HepG2 (cell line): Measurements from ENCODE around the gene ABCC3. TPM values are rescaled to one million over a fixed set of nuclear protein-coding genes. Genes with fewer than 3 reads are reported as not detected.
A peak's percentile ranks its signal among the peaks of the same experiment; 100 is the strongest.

Experiments used
- ATF3 ChIP-seq: sonication (generic); formaldehyde crosslinking; IDR thresholded peaks from 2 replicates; pipeline ENCODE4 v1.4.0; 2020; ENCODE audit warnings: missing genetic modification reagents
- ATF7-NPFF ChIP-seq: sonication (generic); formaldehyde crosslinking; IDR thresholded peaks from 2 replicates; pipeline ENCODE4 v1.8.1; 2023; ENCODE audit warnings: mild to moderate bottlenecking, low read depth, missing genetic modification reagents, moderate library complexity
- BRD4 ChIP-seq: sonication (generic); formaldehyde crosslinking; IDR thresholded peaks from 2 replicates; pipeline ENCODE4 v1.4.0; 2020; ENCODE audit warnings: missing genetic modification reagents
- ERF ChIP-seq: IDR thresholded peaks from 2 replicates; pipeline ENCODE4 v1.6.1; 2018; ENCODE audit warnings: missing biosample characterization, missing genetic modification reagents
- HHEX ChIP-seq: IDR thresholded peaks from 2 replicates; pipeline ENCODE4 v1.6.1; 2016; ENCODE audit warnings: control low read depth
- KAT7 ChIP-seq: IDR thresholded peaks from 2 replicates; pipeline ENCODE4 v1.6.1; 2018; ENCODE audit warnings: borderline replicate concordance, missing compliant biosample characterization
- KLF6 ChIP-seq: IDR thresholded peaks from 2 replicates; pipeline ENCODE4 v1.8.0; 2016; ENCODE audit warnings: missing biosample characterization, missing genetic modification reagents
- LBX2 ChIP-seq: sonication (generic); formaldehyde crosslinking; IDR thresholded peaks from 2 replicates; pipeline ENCODE4 v1.5.0; 2020; ENCODE audit warnings: missing genetic modification reagents, mild to moderate bottlenecking, borderline replicate concordance
- MAFF ChIP-seq: IDR thresholded peaks from 2 replicates; pipeline ENCODE4 v1.6.1; 2011; ENCODE audit warnings: low read depth, low read length, improper control_type of control experiment
- MAZ ChIP-seq, 2 experiments: sonication (generic) in 1 of 2; formaldehyde crosslinking in 1 of 2; IDR thresholded peaks; 2 replicates each; pipeline versions ENCODE4 v1.5.0 to v1.6.1; 2012 to 2020; ENCODE audit warnings: low read depth in 2 of 2, mild to moderate bottlenecking in 2 of 2, borderline replicate concordance in 1 of 2, improper control_type of control experiment in 1 of 2, low read length in 1 of 2, missing genetic modification reagents in 1 of 2, moderate library complexity in 1 of 2
- MZF1 ChIP-seq: sonication (generic); formaldehyde crosslinking; IDR thresholded peaks from 2 replicates; pipeline ENCODE4 v1.8.1; 2023; ENCODE audit warnings: mild to moderate bottlenecking, missing genetic modification reagents, borderline replicate concordance
- NCOR1 ChIP-seq: fragments of 200-600 bp; sonication (generic); IDR thresholded peaks from 2 replicates; pipeline ENCODE4 v1.7.0; 2017; ENCODE audit warnings: antibody characterized with exemption, low read length, borderline replicate concordance
- SRF ChIP-seq: IDR thresholded peaks from 2 replicates; pipeline ENCODE4 v1.6.1; 2011; ENCODE audit warnings: mild to moderate bottlenecking, low read depth, low read length, moderate library complexity
- WIZ ChIP-seq: sonication (generic); formaldehyde crosslinking; IDR thresholded peaks from 2 replicates; pipeline ENCODE4 v1.5.1; 2020; ENCODE audit warnings: mild to moderate bottlenecking, missing genetic modification reagents
- YEATS4 ChIP-seq: sonication (generic); formaldehyde crosslinking; IDR thresholded peaks from 2 replicates; pipeline ENCODE4 v1.4.0; 2020; ENCODE audit warnings: missing genetic modification reagents, borderline replicate concordance
- ZFX ChIP-seq: sonication (generic); formaldehyde crosslinking; IDR thresholded peaks from 2 replicates; pipeline ENCODE4 v1.4.0; 2020; ENCODE audit warnings: mild to moderate bottlenecking, low read depth, missing genetic modification reagents, moderate library complexity
- ZMYM2 ChIP-seq: sonication (generic); formaldehyde crosslinking; IDR thresholded peaks from 2 replicates; pipeline ENCODE4 v1.8.0; 2022; ENCODE audit warnings: mild to moderate bottlenecking, missing genetic modification reagents
- ZNF10 ChIP-seq: sonication (generic); formaldehyde crosslinking; IDR thresholded peaks from 2 replicates; pipeline ENCODE4 v1.4.0; 2020; ENCODE audit warnings: mild to moderate bottlenecking, low read depth, missing genetic modification reagents, borderline replicate concordance
- ZNF136 ChIP-seq: sonication (generic); formaldehyde crosslinking; IDR thresholded peaks from 2 replicates; pipeline ENCODE4 v1.8.1; 2022; ENCODE audit warnings: low read depth, mild to moderate bottlenecking, moderate library complexity, missing genetic modification reagents
- ZNF224 ChIP-seq: sonication (generic); formaldehyde crosslinking; IDR thresholded peaks from 2 replicates; pipeline ENCODE4 v1.5.0; 2020; ENCODE audit warnings: mild to moderate bottlenecking, missing genetic modification reagents
- ZNF513 ChIP-seq: sonication (generic); formaldehyde crosslinking; conservative IDR thresholded peaks from 2 replicates; pipeline ENCODE4 v1.5.0; 2020; ENCODE audit warnings: missing genetic modification reagents
- ZSCAN30 ChIP-seq: sonication (generic); formaldehyde crosslinking; IDR thresholded peaks from 2 replicates; pipeline ENCODE4 v1.5.0; 2020; ENCODE audit warnings: mild to moderate bottlenecking, missing genetic modification reagents
- polyA plus RNA-seq, 8 experiments: library from polyadenylated mRNA; depleted of rRNA in 3 of 8; stranded (reverse) in 7 of 8; unstranded in 1 of 8; fragments of >200 nt; fragmentation: Illumina TruSeq in 4 of 8; extraction: Trizol in 4 of 8; gene quantifications; 2 replicates each; pipeline versions ENCODE4 v1.2.1 to v1.2.3, GENCODE V29; 2011 to 2016; ENCODE audit warnings: low read depth in 4 of 8, missing spikeins in 1 of 8, mixed read lengths in 1 of 8; ENCODE audit not compliant: insufficient read depth in 1 of 8
- total RNA-seq, 5 experiments: library from RNA; depleted of rRNA; stranded (reverse); fragments of >200 nt; fragmentation: Illumina TruSeq; extraction: Trizol; gene quantifications; 2 replicates each; pipeline ENCODE4 v1.2.3, GENCODE V29; 2016; ENCODE audit warnings: low read depth in 1 of 5
- TF ChIP-seq, protein P1 (sequence below): IDR thresholded peaks from 2 replicates; pipeline ENCODE4 v1.6.1; 2012; ENCODE audit warnings: low read length, improper control_type of control experiment

ABCC3 gene
- total and polyA plus RNA-seq, 2 of the 13 experiments (the other 11 are each of a cell fraction or from before 2014, with no cell fraction given): 25.2 to 50.7 TPM

GRCh38 chr17:50627782-50628601 lies 6.7 kb upstream of the ABCC3 start (continued):
- TF ChIP-seq YEATS4 (CRISPR knock-in tag) (no peak), ZSCAN30 (no peak), ZNF224 (CRISPR knock-in tag) (0 out of 2 replicates have a peak, but pooled peaks have one; percentile 67), BRD4 (CRISPR knock-in tag) (no peak), ATF3 (CRISPR knock-in tag) (no peak), ZMYM2 (CRISPR knock-in tag) (no peak), KLF6 (CRISPR knock-in tag) (0 out of 2 replicates have a peak, but pooled peaks have one; percentile 72), MAFF (no peak), ERF (CRISPR knock-in tag) (peak; percentile 60; the same call in 1 of the 2 replicates), KAT7 (no peak; the same call in 1 of the 2 replicates), WIZ (CRISPR knock-in tag) (no peak), ZNF10 (CRISPR knock-in tag) (no peak), ZFX (peak; percentile 72), SRF (no peak), MAZ (IDR thresholded peaks at IDR 0.05; ENCODE audit: borderline replicate concordance, low read depth, low read length) (no peak), MAZ (CRISPR knock-in tag; IDR thresholded peaks at IDR 0.05; ENCODE audit: low read depth) (no peak; the same call in 1 of the 2 replicates), ZNF136 (CRISPR knock-in tag) (0 out of 2 replicates have a peak, but pooled peaks have one; percentile 51), ATF7-NPFF (0 out of 2 replicates have a peak, but pooled peaks have one; percentile 22), ZNF513 (CRISPR knock-in tag) (no peak), NCOR1 (peak; percentile 60; the same call in 1 of the 2 replicates), LBX2 (CRISPR knock-in tag) (0 out of 2 replicates have a peak, but pooled peaks have one; percentile 78), HHEX (CRISPR knock-in tag) (0 out of 2 replicates have a peak, but pooled peaks have one; percentile 35), MZF1 (no peak)
- TF ChIP-seq, protein P1, sequence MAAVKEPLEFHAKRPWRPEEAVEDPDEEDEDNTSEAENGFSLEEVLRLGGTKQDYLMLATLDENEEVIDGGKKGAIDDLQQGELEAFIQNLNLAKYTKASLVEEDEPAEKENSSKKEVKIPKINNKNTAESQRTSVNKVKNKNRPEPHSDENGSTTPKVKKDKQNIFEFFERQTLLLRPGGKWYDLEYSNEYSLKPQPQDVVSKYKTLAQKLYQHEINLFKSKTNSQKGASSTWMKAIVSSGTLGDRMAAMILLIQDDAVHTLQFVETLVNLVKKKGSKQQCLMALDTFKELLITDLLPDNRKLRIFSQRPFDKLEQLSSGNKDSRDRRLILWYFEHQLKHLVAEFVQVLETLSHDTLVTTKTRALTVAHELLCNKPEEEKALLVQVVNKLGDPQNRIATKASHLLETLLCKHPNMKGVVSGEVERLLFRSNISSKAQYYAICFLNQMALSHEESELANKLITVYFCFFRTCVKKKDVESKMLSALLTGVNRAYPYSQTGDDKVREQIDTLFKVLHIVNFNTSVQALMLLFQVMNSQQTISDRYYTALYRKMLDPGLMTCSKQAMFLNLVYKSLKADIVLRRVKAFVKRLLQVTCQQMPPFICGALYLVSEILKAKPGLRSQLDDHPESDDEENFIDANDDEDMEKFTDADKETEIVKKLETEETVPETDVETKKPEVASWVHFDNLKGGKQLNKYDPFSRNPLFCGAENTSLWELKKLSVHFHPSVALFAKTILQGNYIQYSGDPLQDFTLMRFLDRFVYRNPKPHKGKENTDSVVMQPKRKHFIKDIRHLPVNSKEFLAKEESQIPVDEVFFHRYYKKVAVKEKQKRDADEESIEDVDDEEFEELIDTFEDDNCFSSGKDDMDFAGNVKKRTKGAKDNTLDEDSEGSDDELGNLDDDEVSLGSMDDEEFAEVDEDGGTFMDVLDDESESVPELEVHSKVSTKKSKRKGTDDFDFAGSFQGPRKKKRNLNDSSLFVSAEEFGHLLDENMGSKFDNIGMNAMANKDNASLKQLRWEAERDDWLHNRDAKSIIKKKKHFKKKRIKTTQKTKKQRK: no peak
